HepG2 (cell line): ENCODE data around the gene JMJD7.
A peak's percentile ranks its signal among the peaks of the same experiment; 100 is the strongest.

Experiments
- POLR2A ChIP-seq, 2 experiments: IDR thresholded peaks; 2 replicates each; pipeline ENCODE4 v1.6.1; 2011; ENCODE audit warnings: low read depth in 2 of 2, low read length in 2 of 2, mild to moderate bottlenecking in 1 of 2, moderate library complexity in 1 of 2; ENCODE audit not compliant: insufficient read depth in 1 of 2
- REL ChIP-seq: sonication (generic); formaldehyde crosslinking; conservative IDR thresholded peaks from 2 replicates; pipeline ENCODE4 v1.8.0; 2022; ENCODE audit warnings: mild to moderate bottlenecking, missing genetic modification reagents, moderate library complexity
- RFX5 ChIP-seq: IDR thresholded peaks from 2 replicates; pipeline ENCODE4 v1.6.1; 2011; ENCODE audit warnings: low read depth, low read length, improper control_type of control experiment
- ZBTB38 ChIP-seq: sonication (generic); formaldehyde crosslinking; IDR thresholded peaks from 2 replicates; pipeline ENCODE4 v1.5.1; 2020; ENCODE audit warnings: mild to moderate bottlenecking, missing genetic modification reagents
- TF ChIP-seq, protein P1 (sequence below): sonication (generic); formaldehyde crosslinking; IDR thresholded peaks from 2 replicates; pipeline ENCODE4 v1.8.0; 2022; ENCODE audit warnings: missing genetic modification reagents, mild to moderate bottlenecking, moderate library complexity, borderline replicate concordance
- TF ChIP-seq, protein P2 (sequence below): sonication (generic); formaldehyde crosslinking; IDR thresholded peaks from 2 replicates; pipeline ENCODE4 v1.5.0; 2020; ENCODE audit warnings: mild to moderate bottlenecking, missing genetic modification reagents, moderate library complexity

DNA sequence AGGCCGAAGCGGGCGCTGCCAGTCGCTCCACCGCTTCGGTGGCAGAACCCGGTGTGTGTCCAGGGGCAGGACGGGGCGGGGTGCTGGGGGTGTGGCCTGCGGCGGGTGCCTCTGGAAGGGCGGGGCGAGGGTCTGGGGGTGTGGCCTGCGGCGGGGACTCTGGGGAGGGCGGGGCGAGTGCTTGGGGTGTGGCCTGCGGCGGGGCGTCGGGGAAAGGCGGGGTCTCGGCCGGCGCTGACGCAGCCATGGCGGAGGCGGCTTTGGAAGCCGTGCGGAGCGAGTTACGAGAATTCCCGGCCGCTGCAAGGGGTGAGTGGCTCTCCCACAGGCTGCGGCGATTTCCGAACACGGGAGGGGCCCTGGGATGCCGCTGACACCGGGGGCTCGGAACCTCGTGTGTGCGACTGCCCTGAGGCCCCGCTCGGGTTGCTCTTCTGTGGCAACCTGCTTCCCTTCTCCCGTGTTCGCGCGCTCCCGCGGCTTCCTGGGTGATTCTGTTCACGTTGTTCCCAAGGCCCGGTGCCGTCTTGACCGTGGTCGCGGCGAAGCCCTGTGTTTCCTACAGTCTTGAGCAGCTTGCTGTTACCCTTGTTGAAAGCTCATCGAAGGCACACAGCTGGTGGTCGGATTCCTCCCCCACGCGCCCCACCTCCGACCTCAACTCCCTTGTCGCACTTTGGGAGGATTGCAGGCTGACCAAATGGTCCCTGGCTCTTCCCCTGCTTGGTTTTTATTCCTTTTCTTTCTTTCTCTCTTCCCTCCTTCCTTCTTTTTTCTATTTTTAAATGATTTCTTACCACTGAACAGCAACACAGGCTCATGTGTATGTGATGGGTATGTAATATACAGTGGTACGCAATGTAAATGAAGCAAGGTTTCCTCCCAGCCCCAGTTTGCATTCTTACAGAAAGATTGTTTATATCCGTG is at the start of gene JMJD7:
- TF ChIP-seq POLR2A (IDR thresholded peaks at IDR 0.05; ENCODE audit: insufficient read depth in 1 of 2, low read depth in 2 of 2, low read length in 2 of 2) (peak; percentile 87 to 90), ZBTB38 (CRISPR knock-in tag) (no peak; the same call in 1 of the 2 replicates), REL (no peak), RFX5 (no peak)
- TF ChIP-seq, protein P1, sequence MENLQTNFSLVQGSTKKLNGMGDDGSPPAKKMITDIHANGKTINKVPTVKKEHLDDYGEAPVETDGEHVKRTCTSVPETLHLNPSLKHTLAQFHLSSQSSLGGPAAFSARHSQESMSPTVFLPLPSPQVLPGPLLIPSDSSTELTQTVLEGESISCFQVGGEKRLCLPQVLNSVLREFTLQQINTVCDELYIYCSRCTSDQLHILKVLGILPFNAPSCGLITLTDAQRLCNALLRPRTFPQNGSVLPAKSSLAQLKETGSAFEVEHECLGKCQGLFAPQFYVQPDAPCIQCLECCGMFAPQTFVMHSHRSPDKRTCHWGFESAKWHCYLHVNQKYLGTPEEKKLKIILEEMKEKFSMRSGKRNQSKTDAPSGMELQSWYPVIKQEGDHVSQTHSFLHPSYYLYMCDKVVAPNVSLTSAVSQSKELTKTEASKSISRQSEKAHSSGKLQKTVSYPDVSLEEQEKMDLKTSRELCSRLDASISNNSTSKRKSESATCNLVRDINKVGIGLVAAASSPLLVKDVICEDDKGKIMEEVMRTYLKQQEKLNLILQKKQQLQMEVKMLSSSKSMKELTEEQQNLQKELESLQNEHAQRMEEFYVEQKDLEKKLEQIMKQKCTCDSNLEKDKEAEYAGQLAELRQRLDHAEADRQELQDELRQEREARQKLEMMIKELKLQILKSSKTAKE (CRISPR knock-in tag): no peak
- TF ChIP-seq, protein P2, sequence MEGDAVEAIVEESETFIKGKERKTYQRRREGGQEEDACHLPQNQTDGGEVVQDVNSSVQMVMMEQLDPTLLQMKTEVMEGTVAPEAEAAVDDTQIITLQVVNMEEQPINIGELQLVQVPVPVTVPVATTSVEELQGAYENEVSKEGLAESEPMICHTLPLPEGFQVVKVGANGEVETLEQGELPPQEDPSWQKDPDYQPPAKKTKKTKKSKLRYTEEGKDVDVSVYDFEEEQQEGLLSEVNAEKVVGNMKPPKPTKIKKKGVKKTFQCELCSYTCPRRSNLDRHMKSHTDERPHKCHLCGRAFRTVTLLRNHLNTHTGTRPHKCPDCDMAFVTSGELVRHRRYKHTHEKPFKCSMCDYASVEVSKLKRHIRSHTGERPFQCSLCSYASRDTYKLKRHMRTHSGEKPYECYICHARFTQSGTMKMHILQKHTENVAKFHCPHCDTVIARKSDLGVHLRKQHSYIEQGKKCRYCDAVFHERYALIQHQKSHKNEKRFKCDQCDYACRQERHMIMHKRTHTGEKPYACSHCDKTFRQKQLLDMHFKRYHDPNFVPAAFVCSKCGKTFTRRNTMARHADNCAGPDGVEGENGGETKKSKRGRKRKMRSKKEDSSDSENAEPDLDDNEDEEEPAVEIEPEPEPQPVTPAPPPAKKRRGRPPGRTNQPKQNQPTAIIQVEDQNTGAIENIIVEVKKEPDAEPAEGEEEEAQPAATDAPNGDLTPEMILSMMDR (CRISPR knock-in tag): no peak; the same call in 1 of the 2 replicates
